Raji (cell line): ENCODE data around the gene VIPR2.

Experiments
- POLR2A ChIP-seq: IDR thresholded peaks from 2 replicates; pipeline ENCODE4 v1.6.1; 2011; ENCODE audit warnings: low read depth, low read length, control low read depth; ENCODE audit not compliant: insufficient read depth

The VIPR2 gene

GRCh38 chr7:159130820-159131219 is 13.8 kb downstream of the VIPR2 start:
- TF ChIP-seq POLR2A, result no peak

- TF ChIP-seq POLR2A, result no peak
These were observed 14.4 kb downstream of the VIPR2 start for GRCh38 chr7:159130199-159130775.

- TF ChIP-seq POLR2A, result no peak
These were observed 15.9 kb downstream of the VIPR2 start for GRCh38 chr7:159128767-159129166.

- TF ChIP-seq POLR2A, result no peak
These were observed 16.7 kb downstream of the VIPR2 start for GRCh38 chr7:159127691-159128642.

GRCh38 chr7:159126311-159127260 is 18.1 kb downstream of the VIPR2 start:
- no peak for TF ChIP-seq POLR2A

GRCh38 chr7:159125955-159126270 is 18.8 kb downstream of the VIPR2 start:
- TF ChIP-seq POLR2A, result no peak

GRCh38 chr7:159125104-159125954 is 19.3 kb downstream of the VIPR2 start:
- no peak for TF ChIP-seq POLR2A

GRCh38 chr7:159122276-159122675 is 22.4 kb downstream of the VIPR2 start:
- TF ChIP-seq POLR2A, result no peak

GRCh38 chr7:159121476-159121875 is 23.2 kb downstream of the VIPR2 start:
- TF ChIP-seq POLR2A, result no peak

- no peak for TF ChIP-seq POLR2A
These were observed 23.6 kb downstream of the VIPR2 start for GRCh38 chr7:159121068-159121467.

GRCh38 chr7:159120540-159120919 is 24.1 kb downstream of the VIPR2 start:
- no peak for TF ChIP-seq POLR2A

GRCh38 chr7:159119851-159120539 is 24.7 kb downstream of the VIPR2 start:
- no peak for TF ChIP-seq POLR2A

- no peak for TF ChIP-seq POLR2A
These were observed 25.5 kb downstream of the VIPR2 start for GRCh38 chr7:159119026-159119741.
